Measurements from ENCODE around the gene CYB5R3.
A peak's percentile ranks its signal among the peaks of the same experiment; 100 is the strongest.
"Not testable (repeated sequence)": the region's sequence is repeated elsewhere in the genome, so short reads cannot be mapped to it uniquely, and the experiment has no call there.

The CYB5R3 gene

GRCh38 chr22:42602470-42602869 is 46.7 kb downstream of the CYB5R3 start:
- DNase-seq (ENCODE audit: low spot score), result no peak

- no peak for DNase-seq (ENCODE audit: low spot score)
These were observed 47.2 kb downstream of the CYB5R3 start for GRCh38 chr22:42601879-42602465.

GRCh38 chr22:42596863-42597530 is 52.2 kb downstream of the CYB5R3 start:
- DNase-seq (ENCODE audit: low spot score), result no peak

- no peak for DNase-seq (ENCODE audit: low spot score)
These were observed 52.9 kb downstream of the CYB5R3 start for GRCh38 chr22:42596336-42596735.

GRCh38 chr22:42595434-42595833 is 53.8 kb downstream of the CYB5R3 start:
- no peak for DNase-seq (ENCODE audit: low spot score)

- DNase-seq (ENCODE audit: low spot score), result no peak
These were observed 57.2 kb downstream of the CYB5R3 start for GRCh38 chr22:42591987-42592386.

- no peak for DNase-seq (ENCODE audit: low spot score)
These were observed 61.5 kb downstream of the CYB5R3 start for GRCh38 chr22:42587588-42588175.

- DNase-seq (ENCODE audit: low spot score), result no peak
These were observed 62.8 kb downstream of the CYB5R3 start for GRCh38 chr22:42586381-42586780.

- no peak for DNase-seq (ENCODE audit: low spot score)
These were observed 64.1 kb downstream of the CYB5R3 start for GRCh38 chr22:42585096-42585495.

GRCh38 chr22:42584364-42584940 is 64.7 kb downstream of the CYB5R3 start:
- DNase-seq (ENCODE audit: low spot score), result no peak

GRCh38 chr22:42582987-42583386 is 66.2 kb downstream of the CYB5R3 start:
- no peak for DNase-seq (ENCODE audit: low spot score)

GRCh38 chr22:42581762-42582716 is 67.2 kb downstream of the CYB5R3 start:
- peak; percentile 80 for DNase-seq (ENCODE audit: low spot score)

- DNase-seq (ENCODE audit: low spot score), result not testable (repeated sequence)
These were observed 67.9 kb downstream of the CYB5R3 start for GRCh38 chr22:42581194-42581761.

- DNase-seq (ENCODE audit: low spot score), result not testable (repeated sequence)
These were observed 69.2 kb downstream of the CYB5R3 start for GRCh38 chr22:42580040-42580439.

GRCh38 chr22:42577623-42578240 is 71.5 kb downstream of the CYB5R3 start:
- no peak for DNase-seq (ENCODE audit: low spot score)

- DNase-seq (ENCODE audit: low spot score), result not testable (repeated sequence)
These were observed 72.1 kb downstream of the CYB5R3 start for GRCh38 chr22:42577141-42577540.

GRCh38 chr22:42575996-42576574 is 73.1 kb downstream of the CYB5R3 start:
- DNase-seq (ENCODE audit: low spot score), result not testable (repeated sequence)

GRCh38 chr22:42574468-42574867 is 74.7 kb downstream of the CYB5R3 start:
- DNase-seq (ENCODE audit: low spot score), result not testable (repeated sequence)

GRCh38 chr22:42574046-42574445 is 75.1 kb downstream of the CYB5R3 start:
- DNase-seq (ENCODE audit: low spot score), result not testable (repeated sequence)

- DNase-seq (ENCODE audit: low spot score), result not testable (repeated sequence)
These were observed 78.1 kb downstream of the CYB5R3 start for GRCh38 chr22:42571068-42571467.

GRCh38 chr22:42570580-42570979 is 78.6 kb downstream of the CYB5R3 start:
- DNase-seq (ENCODE audit: low spot score), result not testable (repeated sequence)

Data from Ammon's horn (tissue), 1 donor.